CD4-positive, alpha-beta T cell treated with Interleukin-2 at 100 ng/mL for 4 hours (primary cell): ENCODE results near the gene LILRA5.
"Not testable (repeated sequence)": the region's sequence is repeated elsewhere in the genome, so short reads cannot be mapped to it uniquely, and the experiment has no call there.

Source experiments
- DNase-seq: peaks from one replicate; pipeline ENCODE4 v3.0.0-alpha.2; 2020; ENCODE audit warnings: low spot score

The LILRA5 gene

DNA sequence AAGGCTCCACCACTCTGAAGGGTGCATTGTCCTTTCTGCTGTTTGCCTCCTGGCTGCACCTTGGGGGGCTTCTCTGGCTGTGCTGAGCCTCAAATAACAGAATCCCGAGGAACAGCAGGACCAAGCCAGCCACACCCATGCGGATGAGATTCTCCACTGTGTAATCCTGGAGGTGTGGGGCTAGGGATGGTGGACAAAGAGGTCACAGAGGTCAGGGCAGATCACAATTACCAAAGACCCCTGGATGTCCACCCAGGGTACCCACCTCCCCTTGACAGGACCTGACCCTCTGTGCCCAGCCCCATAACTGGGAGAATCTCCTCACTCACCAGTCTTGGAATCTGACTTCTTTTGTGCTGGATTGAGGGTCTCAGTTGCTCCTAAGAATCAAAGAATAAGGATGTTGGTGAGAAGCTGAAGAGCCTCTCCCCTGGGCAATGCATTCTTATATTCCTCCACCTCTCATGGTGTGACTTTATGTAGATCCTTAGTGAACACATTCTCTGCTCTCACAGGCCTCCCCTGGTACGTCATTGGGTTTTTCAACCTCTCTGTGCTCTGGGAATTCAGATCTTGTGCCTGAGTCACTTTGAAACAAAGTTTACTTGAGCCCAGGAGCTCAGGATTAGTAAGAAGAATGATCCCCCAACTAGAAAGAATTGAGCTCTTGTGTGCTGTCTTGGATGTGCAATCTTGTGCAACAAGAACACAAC lies 20.8 kb upstream of the LILRA5 start:
- no peak for DNase-seq

DNA sequence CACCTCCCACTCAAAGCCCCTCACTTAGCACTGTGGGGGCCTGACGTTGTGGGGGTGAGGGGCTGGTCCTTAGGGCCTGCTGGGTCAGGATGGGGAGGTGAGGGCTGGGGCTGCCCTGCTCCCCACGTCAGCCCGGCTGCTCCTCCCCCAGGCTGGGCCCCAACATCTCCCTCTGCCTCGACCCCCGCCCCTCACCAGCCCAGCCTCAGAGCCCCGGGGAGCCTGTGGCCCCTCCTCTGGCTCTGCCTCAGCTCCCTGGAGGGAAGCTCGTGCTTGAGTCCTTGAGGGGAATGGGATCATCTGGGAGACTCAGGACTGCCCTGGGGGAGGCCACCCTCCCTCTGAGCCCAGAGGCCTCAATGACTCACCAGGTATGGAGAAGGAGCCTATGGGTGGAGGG lies 19.2 kb upstream of the LILRA5 start:
- no peak for DNase-seq

DNA sequence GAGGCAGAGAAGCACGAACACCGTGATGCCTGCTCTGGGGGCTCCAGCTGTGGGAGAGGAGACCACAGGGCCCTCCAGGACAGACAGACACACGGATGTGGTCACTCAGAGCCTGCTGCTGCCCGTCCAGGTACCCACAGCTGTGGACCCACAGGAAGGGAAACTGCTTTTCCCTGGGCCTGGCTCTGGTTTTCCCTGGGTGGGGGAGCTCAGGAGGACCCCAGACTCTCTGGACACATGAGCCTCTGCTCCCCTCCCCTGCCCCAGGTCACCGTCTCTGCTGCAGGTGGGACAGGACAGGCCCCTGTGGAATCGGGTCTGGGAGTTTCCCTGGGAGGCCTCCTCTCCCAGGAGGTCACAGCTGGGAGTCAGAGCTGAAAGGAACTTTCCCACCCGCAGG lies 18.7 kb upstream of the LILRA5 start:
- no peak for DNase-seq

DNA sequence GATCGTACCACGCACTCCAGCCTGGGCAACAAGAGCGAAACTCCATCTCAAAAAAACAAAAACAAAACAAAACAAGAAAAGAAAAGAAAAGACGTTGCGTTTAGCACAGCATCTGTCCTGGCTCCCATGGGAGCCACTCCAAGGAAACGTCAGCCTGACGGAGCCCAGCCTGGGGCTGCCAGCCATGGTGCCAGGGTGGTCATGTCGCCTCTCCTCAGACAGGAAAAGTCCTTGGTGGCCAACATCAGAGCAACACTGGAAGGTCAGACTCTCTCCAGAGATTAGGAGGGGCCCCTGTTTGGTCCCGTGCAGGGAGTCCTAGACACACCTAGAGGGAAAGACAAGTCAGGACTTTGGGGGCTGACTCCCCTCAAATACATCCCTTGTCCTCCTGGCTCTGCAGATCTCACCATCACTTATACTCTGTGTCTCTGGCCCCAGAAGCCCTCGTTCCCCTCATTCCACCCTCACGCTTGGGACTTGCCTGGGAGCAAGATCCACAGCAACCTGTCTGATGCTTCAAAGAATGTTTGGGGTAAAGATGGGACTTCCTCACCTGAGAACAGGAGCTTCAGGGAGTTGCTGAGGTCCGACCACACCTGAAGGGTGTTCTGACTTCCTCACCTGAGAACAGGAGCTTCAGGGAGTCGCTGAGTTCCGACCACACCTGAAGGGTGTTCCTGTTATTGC lies 16.7 kb upstream of the LILRA5 start:
- no peak for DNase-seq

DNA sequence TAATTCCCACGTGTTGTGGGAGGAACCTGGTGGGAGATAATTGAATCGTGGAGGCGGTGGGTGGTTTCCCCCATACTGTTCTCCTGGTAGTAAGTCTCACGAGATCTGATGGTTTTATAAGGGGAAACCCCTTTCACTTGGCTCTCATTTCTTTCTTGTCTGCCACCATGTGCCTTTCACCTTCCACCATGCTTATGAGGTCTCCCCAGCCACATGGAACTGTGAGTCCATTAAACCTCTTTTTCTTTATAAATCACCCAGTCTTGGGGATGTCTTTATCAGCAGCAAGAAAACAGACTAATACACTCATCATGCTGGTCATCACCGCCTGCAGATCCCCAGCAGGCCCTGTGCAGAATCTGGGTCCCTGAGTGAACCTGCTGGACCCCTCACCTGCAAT lies 15.8 kb upstream of the LILRA5 start:
- DNase-seq: not testable (repeated sequence)

DNA sequence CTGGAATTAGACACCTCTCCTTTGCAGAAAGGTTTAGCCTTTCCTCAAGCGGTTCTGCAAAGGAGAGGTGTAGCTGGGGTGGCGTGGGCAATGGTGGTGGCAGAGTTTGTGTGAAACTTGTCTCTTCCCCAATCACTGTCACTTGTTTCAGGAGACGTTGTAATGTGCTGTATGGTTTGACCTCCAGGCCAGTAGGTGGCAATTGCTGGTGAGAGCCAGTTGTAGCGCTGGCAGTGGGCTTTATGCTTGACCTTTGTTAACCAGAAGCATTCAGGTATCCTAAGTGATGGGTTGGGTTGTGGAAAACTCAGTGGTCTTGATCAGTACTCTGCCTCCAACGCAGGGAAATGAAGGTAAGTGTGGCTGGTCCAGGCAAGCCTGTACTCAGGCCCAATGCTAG lies 12.7 kb upstream of the LILRA5 start:
- no peak for DNase-seq

DNA sequence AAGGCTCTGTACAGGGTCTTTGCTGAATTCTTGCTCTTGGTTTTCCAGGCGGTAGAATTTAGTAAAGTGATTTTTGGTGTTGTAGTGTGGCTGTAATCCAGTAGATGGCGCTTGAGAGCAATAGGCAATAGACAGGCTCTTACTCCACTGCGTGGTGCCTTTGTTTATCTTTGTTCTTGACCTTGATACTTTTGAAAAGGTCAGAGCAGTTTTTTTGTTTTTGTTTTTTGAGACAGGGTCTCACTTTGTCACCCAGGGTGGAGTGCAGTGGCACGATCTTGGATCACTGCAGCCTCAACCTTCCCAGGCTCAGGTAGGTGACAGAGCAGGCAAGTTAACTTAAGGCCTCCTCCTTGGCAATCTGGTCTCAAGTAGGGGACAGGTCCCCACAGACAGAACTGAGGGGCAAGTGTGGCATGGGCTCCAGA lies 12.2 kb upstream of the LILRA5 start:
- DNase-seq: peak; percentile 74

DNA sequence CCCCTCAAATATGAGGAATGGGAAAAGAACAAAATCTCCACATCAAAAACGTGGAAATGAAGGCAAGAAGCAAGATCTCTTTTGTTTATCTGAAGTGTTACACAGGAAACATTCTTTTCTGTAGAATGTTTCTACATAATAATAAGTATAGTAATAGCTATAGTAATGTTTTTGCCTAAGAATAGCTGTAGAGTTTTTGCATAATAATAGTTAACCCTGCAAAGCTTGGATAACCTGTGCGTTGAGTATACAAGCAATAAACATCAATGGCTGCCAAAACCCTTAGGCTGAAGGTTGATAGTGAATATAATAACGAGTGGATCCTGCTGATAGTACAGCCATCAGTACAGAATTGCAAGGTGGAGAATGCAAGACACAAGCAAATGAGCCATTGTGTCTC lies 11.1 kb upstream of the LILRA5 start:
- DNase-seq: no peak

DNA sequence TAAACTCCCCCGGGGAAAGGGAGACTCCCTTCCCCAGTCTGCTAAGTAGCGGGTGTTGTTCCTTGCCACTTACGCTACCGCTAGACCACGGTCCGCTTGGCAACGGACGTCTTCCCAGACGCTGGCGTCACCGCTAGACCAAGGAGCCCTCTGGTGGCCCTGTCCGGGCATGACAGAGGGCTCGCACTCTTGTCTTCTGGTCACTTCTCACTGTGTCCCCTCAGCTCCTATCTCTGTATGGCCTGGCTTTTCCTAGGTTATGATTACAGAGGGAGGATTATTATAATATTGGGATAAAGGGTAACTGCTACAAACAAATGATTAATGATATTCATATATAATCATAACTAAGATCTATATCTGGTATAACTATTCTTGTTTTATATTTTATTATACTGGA lies 10.0 kb upstream of the LILRA5 start:
- DNase-seq: not testable (repeated sequence)

DNA sequence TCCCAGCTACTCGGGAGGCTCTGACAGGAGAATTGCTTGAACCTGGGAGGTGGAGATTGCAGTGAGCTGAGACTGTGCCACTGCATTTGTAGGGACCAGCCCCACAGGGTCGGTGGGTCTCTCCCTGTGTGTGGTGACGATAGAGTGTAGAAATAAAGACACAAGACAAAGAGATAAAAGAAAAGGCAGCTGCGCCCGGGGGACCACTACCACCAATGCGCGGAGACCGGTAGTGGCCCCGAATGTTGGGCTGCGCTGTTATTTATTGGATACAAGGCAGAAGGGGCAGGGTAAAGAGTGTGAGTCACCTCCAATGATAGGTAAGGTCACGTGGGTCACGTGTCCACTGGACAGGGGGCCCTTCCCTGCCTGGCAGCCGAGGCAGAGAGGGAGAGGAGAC lies 9.3 kb upstream of the LILRA5 start:
- not testable (repeated sequence) for DNase-seq

DNA sequence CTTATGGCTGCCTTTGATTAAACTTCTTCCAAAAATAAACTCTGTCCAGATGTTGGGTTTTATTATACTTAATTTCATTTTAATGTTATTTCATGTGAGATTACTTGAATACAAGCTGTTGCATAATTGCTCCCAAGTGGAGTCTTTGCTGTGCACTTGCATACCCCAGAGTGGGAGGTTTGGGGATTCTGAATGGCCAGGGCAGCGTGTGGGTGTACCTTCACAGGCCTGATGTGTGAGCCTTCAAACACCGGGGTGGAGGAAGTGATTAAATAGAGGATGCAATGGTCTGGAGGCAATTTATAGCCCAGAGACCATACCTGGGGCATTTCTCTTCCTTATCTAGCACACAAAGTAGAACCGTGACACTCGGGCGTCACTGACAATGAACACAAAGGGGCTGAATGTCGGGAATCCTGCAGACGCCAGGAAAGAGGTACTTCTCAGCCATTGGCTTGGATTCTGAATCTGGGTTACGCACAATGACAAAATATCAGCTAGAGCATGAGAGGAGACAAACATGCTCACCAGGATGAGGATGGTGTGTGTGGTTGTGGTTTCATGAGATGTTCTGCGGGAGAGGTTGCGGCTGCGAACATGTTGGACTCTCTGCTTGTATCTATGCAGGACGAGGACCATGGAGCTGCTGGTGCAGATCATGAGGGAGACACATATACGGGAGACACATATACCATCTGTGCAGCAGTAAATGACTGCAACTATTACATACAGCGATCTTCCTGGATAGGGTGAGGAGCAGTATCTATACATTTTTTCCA lies 7.1 kb upstream of the LILRA5 start:
- DNase-seq: no peak

DNA sequence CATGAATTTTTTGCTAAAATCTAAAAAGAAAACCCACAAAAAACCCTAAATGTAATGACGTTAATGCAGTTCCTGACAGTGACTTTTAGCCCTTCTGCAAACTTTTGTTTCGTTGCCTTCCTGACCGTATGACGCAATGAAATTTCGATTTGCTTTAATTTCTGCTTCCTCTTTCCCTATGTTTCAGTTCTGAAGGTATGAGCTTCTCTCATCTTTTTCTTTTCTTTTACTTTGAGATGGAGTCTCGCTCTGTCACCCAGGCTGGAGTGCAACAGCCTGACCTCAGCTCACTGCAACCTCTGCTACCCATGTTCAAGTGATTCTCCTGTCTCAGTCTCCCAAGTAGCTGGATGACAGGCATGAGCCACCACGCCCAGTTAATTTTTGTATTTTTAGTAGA lies 6.1 kb upstream of the LILRA5 start:
- no peak for DNase-seq

DNA sequence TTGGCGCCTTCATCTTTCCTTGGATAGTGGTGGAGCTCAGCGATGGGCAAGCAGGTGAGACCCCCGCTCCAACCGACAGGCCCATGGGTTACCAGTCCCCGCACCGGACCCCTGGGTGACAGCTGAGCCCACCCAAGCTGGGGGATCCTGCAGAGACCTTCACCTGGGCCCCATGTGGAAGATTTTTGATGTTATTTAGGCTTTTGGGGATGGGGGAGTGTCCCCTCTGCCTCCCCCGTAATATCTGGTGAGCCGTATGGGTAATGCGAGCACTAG lies 4.9 kb upstream of the LILRA5 start:
- DNase-seq: no peak

DNA sequence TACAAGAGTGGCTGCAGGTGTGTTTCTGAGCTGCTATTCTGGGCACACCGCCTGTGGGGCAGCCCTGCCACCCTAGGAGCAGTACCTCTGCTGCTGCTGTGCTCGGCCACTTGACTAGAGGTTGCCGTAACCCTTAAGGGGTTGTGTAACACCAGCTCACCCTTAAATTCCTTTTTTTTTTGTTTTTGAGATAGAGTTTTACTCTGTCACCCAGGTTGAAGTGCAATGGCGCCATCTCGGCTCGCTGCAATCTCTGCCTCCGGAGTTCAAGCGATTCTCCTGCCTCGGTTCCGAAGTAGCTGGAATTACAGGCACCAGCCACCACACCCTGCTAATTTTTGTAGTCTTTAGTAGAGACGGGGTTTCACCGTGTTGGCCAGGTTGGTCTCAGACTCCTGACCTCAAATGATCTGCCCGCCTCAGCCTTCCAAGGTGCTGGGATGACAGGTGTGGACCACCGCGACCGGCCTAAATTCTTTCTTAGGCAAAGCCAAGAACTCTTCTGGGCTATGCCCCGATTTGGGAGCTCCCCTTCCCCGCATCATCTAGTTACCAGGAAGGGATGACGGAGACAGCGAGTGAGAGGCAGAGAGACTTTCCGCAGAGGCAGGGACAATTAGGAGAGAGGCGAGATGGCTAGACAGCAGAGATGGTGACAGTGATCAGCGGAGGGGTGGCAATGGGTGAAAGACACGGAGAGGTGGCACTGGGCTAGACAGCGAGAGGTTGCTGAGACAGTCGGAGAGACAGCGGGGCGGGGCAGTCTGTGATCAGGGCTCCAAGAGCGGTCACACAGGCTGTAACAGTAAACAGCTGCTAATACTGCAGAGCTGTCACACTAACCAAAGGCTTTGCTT lies 4.4 kb upstream of the LILRA5 start:
- no peak for DNase-seq

DNA sequence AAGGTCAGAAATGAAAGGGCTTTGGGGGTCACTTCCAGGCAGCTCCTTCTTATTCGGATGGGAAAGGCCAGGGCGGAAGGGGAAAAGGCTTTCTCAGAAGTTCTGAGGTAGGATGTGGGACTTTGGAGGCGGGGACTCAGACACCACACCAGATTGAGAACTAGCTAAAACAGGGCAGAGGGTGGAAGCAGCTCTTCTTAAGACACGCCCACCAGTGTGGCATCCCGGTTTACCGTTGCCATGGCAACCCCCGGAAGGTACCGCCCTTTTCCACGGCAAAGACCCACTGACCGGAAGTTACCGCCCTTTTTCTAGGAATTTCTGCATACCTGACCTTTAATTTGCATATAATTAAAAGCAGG lies 3.8 kb upstream of the LILRA5 start:
- DNase-seq: no peak

DNA sequence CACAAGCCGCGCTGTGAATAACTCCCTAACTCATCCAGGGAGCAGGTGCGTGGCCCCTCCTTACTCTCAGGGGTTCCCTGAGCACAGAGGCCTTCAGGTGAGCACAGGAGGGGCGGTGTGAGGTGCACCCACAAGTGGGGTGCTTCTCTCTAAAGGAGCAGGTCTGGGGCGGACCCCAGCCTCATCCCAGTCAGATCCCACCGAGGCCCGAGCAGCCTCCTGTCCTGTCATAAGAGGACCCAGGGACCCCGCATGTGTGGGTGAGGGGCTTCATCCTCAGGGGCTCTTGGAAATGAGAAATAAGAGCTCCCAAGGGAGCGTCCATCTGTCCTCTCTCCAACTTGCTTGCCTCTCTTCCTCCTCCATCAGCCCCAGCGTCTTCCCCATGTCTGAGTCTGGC lies 3.0 kb upstream of the LILRA5 start:
- DNase-seq: no peak

DNA sequence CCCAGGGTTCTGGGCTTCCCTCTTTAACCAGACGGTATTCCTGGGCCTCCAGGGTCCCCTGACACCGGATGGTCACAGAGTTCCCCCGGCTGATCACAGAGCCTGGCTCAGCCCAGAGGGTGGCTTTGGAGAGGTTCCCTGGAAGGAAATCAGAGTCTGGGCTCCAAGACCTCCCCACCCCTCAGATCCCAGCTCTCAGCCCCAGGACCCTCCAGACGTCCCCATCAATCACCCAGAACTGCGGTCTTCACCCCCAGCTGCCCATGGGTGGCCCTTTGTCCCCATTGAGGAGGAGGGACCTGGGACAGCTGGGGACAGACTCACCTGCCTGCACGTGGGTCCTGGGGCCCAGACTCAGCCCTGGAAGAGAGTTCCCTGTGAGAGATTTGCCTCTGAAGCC lies 955 bp downstream of the LILRA5 start:
- no peak for DNase-seq

DNA sequence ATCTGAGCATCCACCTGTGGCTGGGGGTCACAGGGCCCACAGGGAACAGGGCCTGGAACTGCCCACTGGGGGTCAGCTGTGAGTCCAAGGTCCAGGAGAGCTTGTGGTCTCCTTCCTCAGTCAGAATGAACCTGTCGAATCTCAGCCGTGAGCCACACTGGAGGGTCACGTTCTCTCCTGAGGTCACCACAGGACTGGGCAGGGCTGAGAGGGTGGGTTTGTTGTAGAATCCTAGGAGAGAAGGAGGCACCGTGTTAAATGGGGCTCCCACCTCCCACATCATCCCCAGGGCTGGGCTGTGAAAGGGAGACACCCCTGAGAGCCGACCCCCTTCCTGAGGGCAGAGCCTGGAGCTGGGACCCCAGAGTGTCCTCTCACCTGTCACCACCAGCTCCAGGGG lies 1.5 kb downstream of the LILRA5 start:
- DNase-seq: no peak

DNA sequence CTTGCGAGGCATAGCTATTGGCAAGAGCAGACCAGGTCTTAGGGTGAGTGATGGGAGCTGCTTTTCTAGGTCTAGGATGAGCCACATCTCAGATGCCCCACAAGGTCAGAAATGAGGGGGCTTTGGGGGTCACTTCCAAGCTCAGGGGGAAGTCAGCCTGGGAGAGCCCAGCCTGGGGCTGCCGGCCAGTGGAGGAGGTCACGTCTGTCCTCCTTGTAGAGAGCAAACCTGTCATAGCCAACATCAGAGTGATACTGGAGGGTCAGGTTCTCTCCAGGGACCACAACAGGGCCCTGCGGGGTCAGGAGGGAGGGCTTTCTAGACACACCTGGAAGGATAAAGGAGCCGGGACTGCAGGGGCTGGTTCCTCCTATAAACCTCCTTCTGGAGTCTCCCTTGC lies 2.4 kb downstream of the LILRA5 start:
- DNase-seq: no peak

DNA sequence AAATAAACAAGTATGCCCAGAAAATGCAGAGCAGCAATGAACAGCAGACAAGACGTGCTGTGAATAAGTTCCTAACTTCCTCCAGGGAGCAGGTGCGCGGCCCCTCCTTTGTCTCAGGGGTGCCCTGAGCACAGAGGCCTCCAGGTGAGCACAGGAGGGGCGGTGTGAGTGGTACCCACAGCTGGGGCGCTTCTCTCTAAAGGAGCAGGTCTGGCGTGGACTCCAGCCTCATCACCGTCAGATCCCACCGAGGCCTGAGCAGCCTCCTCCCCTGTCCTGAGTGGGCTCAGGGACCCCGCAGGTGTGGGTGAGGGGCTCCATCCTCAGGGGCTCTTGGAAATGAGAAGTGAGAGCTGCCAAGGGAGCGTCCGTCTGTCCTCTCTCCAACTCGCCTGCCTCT lies 3.2 kb downstream of the LILRA5 start:
- no peak for DNase-seq

DNA sequence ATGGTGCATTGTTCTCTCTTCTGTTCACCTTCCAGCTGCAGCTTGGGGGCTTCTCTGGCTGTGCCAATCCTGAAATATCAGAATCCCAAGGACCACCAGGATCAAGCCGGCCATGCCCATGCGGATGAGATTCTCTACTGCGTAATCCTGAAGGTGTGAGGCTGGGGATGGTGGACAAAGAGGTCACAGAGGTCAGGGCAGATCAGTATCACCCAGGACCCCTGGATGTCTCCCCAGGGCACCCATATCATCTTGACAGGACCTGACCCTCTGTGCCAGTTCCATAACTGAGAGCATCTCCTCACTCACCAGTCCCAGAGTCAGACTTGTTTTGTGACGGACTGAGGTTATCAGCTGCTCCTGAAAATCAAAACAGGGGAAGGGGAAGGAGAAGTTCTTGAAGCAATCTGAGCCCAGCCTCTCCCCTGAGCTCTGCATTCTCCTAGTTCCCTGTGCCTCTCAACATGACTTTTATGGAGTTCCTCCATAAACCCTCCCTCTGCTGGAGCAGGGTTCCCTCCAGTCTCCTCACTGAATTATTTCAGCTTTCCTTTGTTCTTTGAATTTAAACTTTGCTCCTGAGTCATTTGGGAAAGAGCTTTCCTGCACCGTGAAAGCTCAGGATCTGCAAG lies 5.5 kb downstream of the LILRA5 start:
- DNase-seq: no peak

DNA sequence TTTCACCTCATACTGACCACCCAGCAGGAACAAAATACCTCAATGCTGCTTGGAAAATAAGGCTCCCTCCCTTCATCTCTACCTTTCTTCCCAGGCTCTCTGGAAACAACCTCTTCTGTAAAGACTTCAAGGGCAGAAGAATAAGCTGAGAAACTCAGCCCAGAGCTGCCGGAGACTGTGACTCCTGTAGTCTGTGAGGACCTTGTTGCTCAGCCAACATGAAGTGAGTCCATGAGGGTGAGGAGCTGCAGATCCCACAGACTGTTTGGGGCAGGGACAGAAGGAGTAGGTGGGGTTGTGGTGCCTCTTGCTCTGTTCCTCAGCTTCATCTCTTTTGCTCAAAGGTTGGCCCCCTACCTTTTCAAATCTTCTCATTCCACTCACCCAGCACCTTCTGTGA lies 7.8 kb downstream of the LILRA5 start:
- no peak for DNase-seq
